CD4-positive, alpha-beta T cell treated with Interferon alpha-2 for 1 hour (primary cell): Measurements from ENCODE around the gene CATSPER3.

ENCODE experiments used
- DNase-seq, 2 donors: peaks; one replicate each; pipeline ENCODE4 v3.0.0-alpha.2; 2020 to 2022

Gene CATSPER3

DNA sequence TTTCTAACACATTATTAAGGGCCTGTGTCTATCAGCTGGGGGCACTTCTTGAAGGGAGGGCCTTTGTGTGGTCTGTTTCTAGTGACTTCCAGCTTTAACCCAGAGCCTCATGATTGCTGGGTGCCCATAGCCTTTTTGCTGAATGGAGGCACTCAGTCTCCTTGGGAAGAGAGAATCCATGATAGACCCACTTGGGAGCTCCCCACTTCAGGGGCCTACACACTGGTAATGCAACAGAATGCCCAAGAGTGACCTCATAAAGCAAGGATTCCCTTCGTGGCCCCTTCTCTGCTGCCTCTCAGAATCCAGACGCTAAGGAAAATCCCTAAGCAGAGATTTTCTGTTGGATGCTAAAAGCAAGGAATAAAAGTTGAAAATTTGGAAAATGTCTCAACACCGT, at the start of gene CATSPER3:
Gene CATSPER3, plus strand, starts transcription at position 301 of the 400 bp plus-strand sequence. Its CDS starts 85 bp downstream, at position 386.
- no peak for DNase-seq

GRCh38 chr5:134918861-134919260, 48.8 kb upstream of the CATSPER3 start:
- DNase-seq: no peak

DNA sequence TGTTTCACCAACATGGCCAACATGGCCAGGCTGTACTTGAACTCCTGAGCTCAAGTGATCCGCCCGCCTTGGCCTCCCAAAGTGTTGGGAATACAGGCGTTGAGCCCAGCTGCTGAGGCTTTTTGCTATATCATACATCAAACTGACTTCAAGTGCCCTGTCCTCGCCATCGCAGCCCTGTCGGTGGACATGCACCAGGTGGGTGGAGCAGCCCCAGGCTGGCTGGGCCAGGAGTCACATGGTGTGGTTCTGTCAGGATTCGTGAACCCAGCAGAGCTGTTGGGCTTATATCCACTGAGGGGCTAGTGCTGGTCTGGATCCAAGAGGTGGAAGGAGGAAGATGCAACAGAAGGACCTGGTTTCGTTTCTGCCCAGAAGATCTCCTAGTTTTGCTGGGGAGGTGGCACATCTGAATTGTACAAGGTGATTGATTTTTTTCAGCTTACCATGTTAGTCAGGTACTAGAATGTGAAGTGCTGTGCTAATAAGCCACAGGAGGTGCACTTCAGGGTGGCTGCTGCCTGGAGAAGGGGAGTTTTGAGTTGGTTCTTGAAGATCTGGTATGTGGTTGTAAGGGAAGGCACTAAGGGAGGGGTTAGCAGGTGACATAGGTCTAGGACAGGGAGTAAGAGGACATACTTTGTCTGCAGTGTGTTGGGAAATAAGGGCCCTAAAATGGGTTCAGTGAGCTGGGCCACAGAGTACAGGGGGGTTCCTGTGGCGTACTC, 46.7 kb upstream of the CATSPER3 start:
- no peak for DNase-seq

DNA sequence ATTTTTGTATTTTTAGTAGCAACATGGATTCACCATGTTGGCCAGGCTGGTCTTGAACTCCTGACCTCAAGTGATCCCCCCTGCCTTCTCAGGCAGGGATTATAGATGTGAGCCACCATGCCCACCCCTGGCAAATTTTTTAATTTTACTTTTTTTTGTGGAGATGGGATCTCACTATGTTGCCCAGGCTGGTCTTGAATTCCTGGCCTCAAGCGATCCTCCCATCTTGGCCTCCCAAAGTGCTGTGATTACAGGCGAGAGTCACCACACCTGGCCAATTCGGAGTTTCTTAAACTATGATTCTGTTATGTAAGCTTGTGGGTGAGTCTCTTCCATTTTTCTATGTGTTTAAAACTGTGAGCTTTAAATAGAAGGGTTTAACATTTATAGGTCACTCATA, 35.2 kb upstream of the CATSPER3 start:
- DNase-seq: no peak

- DNase-seq: no peak
Observed at GRCh38 chr5:134934202-134934601, 33.5 kb upstream of the CATSPER3 start.

DNA sequence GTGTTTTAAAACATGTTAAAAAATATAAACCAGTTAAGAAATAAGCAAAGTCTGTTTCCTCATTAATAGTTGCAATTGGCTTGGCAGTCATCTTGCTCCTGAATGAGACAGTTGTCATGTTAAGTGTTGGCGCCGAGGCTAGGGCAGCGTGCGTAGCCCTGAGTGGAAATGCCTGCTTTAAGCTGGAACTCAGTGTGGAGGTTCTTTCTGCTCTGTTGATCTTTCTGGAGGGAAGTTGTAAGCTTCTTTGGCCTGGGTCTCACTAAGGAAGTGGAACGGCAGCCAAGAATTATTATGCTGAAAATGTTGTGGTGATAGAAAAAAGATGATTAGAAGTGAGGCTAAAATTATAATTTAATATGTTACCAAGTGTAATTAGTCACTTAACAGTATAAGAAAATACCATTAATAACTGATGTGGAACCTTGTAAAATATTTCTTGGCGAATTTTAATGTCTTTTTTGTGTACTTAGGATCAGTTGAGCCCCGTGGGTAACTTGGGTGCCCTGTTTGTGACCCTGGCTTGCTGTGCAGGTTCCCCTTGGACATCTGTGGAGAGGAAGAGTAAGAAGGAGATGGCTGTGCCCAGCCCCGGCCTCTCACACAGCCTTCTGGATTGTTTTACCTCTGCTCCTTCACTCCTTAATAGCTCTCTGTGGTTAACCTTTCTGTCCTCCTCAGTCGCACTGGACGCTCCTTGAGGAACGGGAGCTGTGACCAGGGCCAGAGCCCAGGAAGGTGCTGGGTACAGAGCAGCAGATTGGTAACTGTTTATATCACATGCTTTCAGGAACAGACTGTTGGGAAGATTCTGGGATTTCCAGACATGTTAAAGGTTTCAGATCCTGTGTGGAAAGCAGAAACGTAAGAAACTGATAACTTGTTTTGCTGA, 31.8 kb upstream of the CATSPER3 start:
- DNase-seq: no peak

DNA sequence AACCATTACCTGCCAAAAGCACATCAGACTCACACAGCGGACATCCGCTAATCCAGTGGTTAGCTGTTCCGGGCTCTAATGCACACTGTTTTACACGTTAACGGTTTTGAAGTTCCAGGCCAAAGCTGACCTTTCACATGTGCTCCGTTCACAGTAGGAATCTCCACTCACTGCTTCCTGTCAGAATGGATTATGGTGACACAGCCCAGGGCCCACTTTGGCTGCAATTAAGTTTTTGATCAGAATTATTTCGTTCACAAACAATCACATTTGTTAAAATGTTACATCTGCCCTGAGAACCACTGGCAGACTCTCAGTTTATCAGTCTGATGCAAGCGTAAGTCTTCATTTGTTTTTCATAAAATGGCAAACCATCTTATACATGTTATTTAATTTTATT, 30.2 kb upstream of the CATSPER3 start:
- no peak for DNase-seq

- DNase-seq: no peak
Observed at GRCh38 chr5:134938030-134938429, 29.7 kb upstream of the CATSPER3 start.

- DNase-seq: no peak
Observed at GRCh38 chr5:134939500-134939899, 28.2 kb upstream of the CATSPER3 start.

- no peak for DNase-seq
Observed at GRCh38 chr5:134943547-134943946, 24.2 kb upstream of the CATSPER3 start.

- no peak for DNase-seq
Observed at GRCh38 chr5:134944630-134945029, 23.1 kb upstream of the CATSPER3 start.

- no peak for DNase-seq
Observed at GRCh38 chr5:134945041-134945440, 22.7 kb upstream of the CATSPER3 start.

- DNase-seq: no peak
Observed at GRCh38 chr5:134948911-134949310, 18.8 kb upstream of the CATSPER3 start.

GRCh38 chr5:134949316-134949715, 18.4 kb upstream of the CATSPER3 start:
- no peak for DNase-seq

GRCh38 chr5:134957920-134958608, 9.6 kb upstream of the CATSPER3 start:
- DNase-seq: no peak

GRCh38 chr5:134958755-134959154, 9.0 kb upstream of the CATSPER3 start:
- no peak for DNase-seq

- DNase-seq: no peak
Observed at GRCh38 chr5:134963098-134963497, 4.6 kb upstream of the CATSPER3 start.

DNA sequence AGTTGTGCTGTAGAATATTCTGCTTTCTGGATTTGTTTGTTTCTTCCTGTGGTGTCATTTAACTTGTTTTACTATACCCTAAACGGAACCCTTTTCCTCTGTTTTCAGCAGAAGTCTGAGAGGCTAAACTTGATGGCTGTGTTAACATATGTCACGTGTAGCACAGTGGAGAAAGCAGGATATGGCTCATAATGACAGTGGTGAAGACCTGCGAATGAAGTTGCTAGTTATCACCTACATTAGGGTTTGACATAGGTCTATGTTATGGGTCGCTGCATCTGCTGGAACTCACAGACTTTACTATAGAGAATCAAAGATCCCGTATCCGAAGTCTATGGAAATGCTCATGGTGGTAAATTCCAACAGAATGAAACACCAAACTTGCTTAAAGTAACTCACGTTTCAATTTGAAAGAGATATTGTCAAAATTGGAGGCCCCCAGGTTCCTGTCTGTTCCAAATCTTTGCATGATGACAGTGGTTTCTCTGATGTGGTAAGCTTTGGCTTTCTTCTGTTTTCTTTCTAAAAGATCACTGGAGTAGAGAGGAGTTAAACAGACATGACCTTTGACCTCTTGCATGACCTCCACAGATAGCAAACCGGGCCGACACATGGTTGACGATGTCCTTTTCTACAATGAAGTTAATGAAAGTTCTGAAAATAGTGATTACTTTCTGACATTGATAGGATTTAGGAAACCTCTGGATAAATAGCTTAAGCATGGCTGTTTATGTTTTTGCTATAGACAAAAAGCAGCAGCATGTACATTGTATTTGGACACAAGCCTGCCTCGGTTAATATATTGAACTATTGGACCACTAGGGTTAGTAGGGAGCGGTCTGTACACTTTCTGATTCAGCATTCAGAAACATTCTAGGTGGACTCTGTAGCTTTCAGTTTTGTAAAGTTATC, 3.1 kb upstream of the CATSPER3 start:
- peak in 1 of 2 donors; percentile 33 for DNase-seq

DNA sequence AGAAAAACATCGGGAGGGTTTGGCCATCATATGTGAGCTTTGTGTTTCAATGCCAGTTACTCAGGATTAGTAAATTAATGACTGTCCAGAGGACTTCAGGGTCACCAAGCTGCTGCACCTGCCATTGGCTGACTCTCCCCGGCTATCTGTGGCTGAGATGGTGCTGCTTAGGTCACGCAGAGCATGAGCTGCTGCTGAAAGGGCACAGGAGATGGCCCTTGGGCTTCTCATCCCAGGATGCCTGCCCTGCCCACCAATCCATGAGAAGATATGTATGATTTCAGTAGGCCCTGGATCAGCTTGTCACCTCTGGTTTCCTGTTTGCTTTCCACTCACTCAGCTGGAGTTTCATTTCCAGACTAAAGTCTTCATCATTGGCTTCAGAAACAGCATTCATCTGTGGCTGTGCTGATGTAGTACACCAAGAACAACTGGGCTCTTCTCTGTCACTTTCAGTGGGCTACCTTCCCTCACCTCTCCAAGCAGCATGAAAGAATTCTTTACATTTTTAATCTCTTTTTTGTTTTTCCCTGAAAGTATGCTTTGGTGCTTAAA, 2.4 kb upstream of the CATSPER3 start:
- DNase-seq: no peak

DNA sequence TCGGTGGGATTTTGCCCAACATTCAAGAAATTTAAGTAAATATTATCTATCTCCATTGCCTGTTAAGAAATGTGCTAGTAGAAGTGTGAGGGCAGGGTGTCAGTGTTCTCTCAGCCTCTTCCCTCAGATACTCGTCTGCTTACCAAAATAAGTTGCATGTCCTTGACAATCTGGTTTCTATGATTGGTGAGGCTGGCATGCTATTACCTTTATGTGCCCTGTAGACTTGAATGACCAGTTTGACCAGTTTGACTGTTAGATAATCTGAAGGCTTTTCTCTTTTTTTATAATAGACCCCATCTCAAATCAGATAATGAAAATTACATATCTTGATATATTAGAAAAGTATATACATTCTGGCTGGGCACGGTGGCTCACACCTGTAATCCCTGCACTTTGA, 348 bp downstream of the CATSPER3 start:
- DNase-seq: no peak

- no peak for DNase-seq
Observed at GRCh38 chr5:134969166-134969565, 1.5 kb downstream of the CATSPER3 start.

- no peak for DNase-seq
Observed at GRCh38 chr5:134975078-134975715, 7.5 kb downstream of the CATSPER3 start.
